MM.1S (cell line): Measurements from ENCODE around the gene IL3.

Experiments
- DNase-seq: peaks from one replicate; pipeline ENCODE4 v3.0.0-alpha.2; 2015
- H2AFZ ChIP-seq: fragments of 300-600 bp; sonication (generic); 2 replicates; pipeline ENCODE4 v1.6.0; 2016; ENCODE audit warnings: antibody characterized with exemption, low read length
- H3F3A ChIP-seq: fragments of 300-600 bp; sonication (generic); 2 replicates; pipeline ENCODE4 v1.6.1; 2016; ENCODE audit warnings: mild to moderate bottlenecking, antibody characterized with exemption, low read length, moderate library complexity, mixed read lengths; ENCODE audit not compliant: insufficient read depth
- H3K27ac ChIP-seq: fragments of 300-600 bp; sonication (generic); 2 replicates; pipeline ENCODE4 v1.5.1; 2016; ENCODE audit warnings: mild to moderate bottlenecking, low read length
- H3K27me3 ChIP-seq: fragments of 300-600 bp; sonication (generic); replicated peaks from 2 replicates; pipeline ENCODE4 v1.6.0; 2016; ENCODE audit warnings: low read length; ENCODE audit not compliant: insufficient read depth
- H3K36me3 ChIP-seq: fragments of 300-600 bp; sonication (generic); replicated peaks from 2 replicates; pipeline ENCODE4 v1.6.1; 2016; ENCODE audit warnings: mild to moderate bottlenecking, low read length, mixed read lengths; ENCODE audit not compliant: insufficient read depth
- H3K4me1 ChIP-seq: fragments of 300-600 bp; sonication (generic); 2 replicates; pipeline ENCODE4 v1.6.1; 2016; ENCODE audit warnings: low read length, mixed read lengths
- H3K4me2 ChIP-seq: fragments of 300-600 bp; sonication (generic); 2 replicates; pipeline ENCODE4 v1.6.0; 2016; ENCODE audit warnings: low read depth, low read length
- H3K4me3 ChIP-seq: fragments of 300-600 bp; sonication (generic); 2 replicates; pipeline ENCODE4 v1.5.1; 2016; ENCODE audit warnings: low read length, mixed read lengths
- H3K79me2 ChIP-seq: fragments of 300-600 bp; sonication (generic); 2 replicates; pipeline ENCODE4 v1.6.1; 2016; ENCODE audit warnings: mixed run types, low read length, mixed read lengths
- H3K9ac ChIP-seq: fragments of 300-600 bp; sonication (generic); 2 replicates; pipeline ENCODE4 v1.6.1; 2016; ENCODE audit warnings: low read length, mixed read lengths
- H3K9me2 ChIP-seq: fragments of 300-600 bp; sonication (generic); replicated peaks from 2 replicates; pipeline ENCODE4 v1.6.1; 2016; ENCODE audit warnings: mild to moderate bottlenecking, low read length, mixed read lengths; ENCODE audit not compliant: insufficient read depth
- H3K9me3 ChIP-seq: fragments of 300-600 bp; sonication (generic); replicated peaks from 2 replicates; pipeline ENCODE4 v1.6.1; 2016; ENCODE audit warnings: mild to moderate bottlenecking, low read length, mixed read lengths; ENCODE audit not compliant: insufficient read depth
- H4K20me1 ChIP-seq: fragments of 300-600 bp; sonication (generic); 2 replicates; pipeline ENCODE4 v1.6.1; 2016; ENCODE audit warnings: mild to moderate bottlenecking, low read length, moderate library complexity, mixed read lengths; ENCODE audit not compliant: insufficient read depth
- EZH2 ChIP-seq: fragments of 300-600 bp; sonication (generic); optimal IDR thresholded peaks from 2 replicates; pipeline ENCODE3; 2017; ENCODE audit warnings: low read depth, mild to moderate bottlenecking, antibody characterized with exemption, low read length, mixed read lengths
- EZH2phosphoT487 ChIP-seq: fragments of 300-600 bp; sonication (generic); IDR thresholded peaks from 2 replicates; pipeline ENCODE4 v1.6.1; 2018; ENCODE audit warnings: antibody characterized with exemption, low read length
- TF ChIP-seq, protein P1 (sequence below): fragments of 300-600 bp; sonication (generic); IDR thresholded peaks from 2 replicates; pipeline ENCODE4 v1.5.1; 2016; ENCODE audit warnings: antibody characterized with exemption, low read length, mixed read lengths

Gene IL3

DNA sequence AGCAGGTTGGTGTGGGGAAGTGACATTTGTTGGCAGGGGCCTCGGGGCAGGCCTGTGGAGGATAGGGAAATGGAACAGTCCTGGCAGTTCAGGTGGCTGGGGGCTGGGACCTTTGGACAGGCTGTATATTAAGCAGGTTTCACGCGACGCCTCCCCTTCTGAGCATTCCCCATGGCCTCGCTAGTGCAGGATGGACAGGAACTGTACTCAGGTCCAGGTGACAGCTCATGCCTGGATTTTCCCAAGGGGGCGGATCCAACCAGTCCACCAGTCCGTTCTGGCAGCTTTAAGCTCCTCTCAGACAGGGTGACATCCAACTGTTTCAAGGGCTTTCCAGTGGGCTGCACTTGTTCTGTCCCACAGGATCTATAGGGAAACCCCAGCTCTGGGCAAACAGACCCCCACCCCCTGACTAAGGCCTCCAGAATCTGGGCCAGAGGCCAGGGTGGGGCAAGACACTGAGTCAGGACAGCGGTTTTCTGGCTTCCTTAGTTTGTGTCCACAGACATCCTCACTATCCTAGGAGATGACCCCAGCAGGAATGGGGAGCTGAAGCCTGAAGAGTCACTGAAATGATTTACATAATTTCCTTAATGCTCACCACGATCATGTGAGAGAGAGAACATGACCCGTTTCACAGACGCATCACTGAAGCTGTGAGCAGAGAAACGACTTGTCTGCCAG is 34.1 kb downstream of the IL3 start:
- Histone ChIP-seq H3K79me2 (no peaks in the 10 kb centered on the region), H3K9ac (no peak overlapping the region), H3K4me2 (no peak overlapping the region), H3K9me2 (no peaks in the 10 kb centered on the region), H3K9me3 (no peaks in the 10 kb centered on the region), H4K20me1 (no peaks in the 10 kb centered on the region), H3F3A (peaks cover 5% of the 10 kb centered on the region), H3K4me3 (no peak overlapping the region), H3K36me3 (no peaks in the 10 kb centered on the region), H3K4me1 (peaks cover 22% of the 10 kb centered on the region), H3K27me3 (no peaks in the 10 kb centered on the region), H3K27ac (no peak overlapping the region), H2AFZ (no peak overlapping the region)
- no peak for DNase-seq
- TF ChIP-seq, protein P1, sequence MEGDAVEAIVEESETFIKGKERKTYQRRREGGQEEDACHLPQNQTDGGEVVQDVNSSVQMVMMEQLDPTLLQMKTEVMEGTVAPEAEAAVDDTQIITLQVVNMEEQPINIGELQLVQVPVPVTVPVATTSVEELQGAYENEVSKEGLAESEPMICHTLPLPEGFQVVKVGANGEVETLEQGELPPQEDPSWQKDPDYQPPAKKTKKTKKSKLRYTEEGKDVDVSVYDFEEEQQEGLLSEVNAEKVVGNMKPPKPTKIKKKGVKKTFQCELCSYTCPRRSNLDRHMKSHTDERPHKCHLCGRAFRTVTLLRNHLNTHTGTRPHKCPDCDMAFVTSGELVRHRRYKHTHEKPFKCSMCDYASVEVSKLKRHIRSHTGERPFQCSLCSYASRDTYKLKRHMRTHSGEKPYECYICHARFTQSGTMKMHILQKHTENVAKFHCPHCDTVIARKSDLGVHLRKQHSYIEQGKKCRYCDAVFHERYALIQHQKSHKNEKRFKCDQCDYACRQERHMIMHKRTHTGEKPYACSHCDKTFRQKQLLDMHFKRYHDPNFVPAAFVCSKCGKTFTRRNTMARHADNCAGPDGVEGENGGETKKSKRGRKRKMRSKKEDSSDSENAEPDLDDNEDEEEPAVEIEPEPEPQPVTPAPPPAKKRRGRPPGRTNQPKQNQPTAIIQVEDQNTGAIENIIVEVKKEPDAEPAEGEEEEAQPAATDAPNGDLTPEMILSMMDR, result no peak
- TF ChIP-seq EZH2phosphoT487 (no peak), EZH2 (no peak)

DNA sequence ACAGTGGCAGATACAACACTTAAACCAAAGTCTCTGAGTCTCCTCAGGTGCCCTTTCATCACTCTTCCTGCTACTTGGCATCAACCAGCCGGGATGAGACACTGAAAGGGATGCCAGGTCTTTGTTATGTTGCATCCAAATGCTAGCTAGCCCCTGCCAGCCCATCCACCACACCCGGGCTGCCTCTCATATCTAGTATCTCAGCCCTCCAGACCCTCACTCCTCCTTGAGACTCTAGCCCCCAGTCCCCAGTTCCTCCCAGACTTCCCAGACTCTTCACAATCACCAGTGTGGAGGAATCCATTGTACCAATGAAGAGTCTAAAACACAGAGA is 34.6 kb downstream of the IL3 start:
- TF ChIP-seq, protein P1, result no peak
- TF ChIP-seq EZH2phosphoT487 (no peak), EZH2 (no peak)
- Histone ChIP-seq H3K79me2 (no peaks in the 10 kb centered on the region), H4K20me1 (no peaks in the 10 kb centered on the region), H3K4me2 (no peak overlapping the region), H3K27me3 (no peaks in the 10 kb centered on the region), H3K27ac (no peak overlapping the region), H3K9ac (no peak overlapping the region), H3K4me1 (peaks cover 22% of the 10 kb centered on the region), H3K9me2 (no peaks in the 10 kb centered on the region), H3F3A (peaks cover 5% of the 10 kb centered on the region), H3K9me3 (no peaks in the 10 kb centered on the region), H2AFZ (no peak overlapping the region), H3K4me3 (no peak overlapping the region), H3K36me3 (no peaks in the 10 kb centered on the region)
- no peak for DNase-seq

- Histone ChIP-seq H3K27ac (no peak overlapping the region), H2AFZ (no peak overlapping the region)
Measured at GRCh38 chr5:132095424-132095972, 35.0 kb downstream of the IL3 start.

More at GRCh38 chr5:132095424-132095972, 35.0 kb downstream of the IL3 start:
- no peak for DNase-seq
- Histone ChIP-seq H3F3A (peaks cover 9% of the 10 kb centered on the region), H3K4me1 (peaks cover 22% of the 10 kb centered on the region), H3K9me2 (no peaks in the 10 kb centered on the region), H4K20me1 (no peaks in the 10 kb centered on the region), H3K9me3 (no peaks in the 10 kb centered on the region), H3K4me3 (no peak overlapping the region), H3K36me3 (no peaks in the 10 kb centered on the region), H3K4me2 (no peak overlapping the region), H3K9ac (no peak overlapping the region), H3K27me3 (no peaks in the 10 kb centered on the region), H3K79me2 (no peaks in the 10 kb centered on the region)
- no peak for TF ChIP-seq EZH2phosphoT487
- no peak for TF ChIP-seq EZH2
- TF ChIP-seq, protein P1, result no peak
